K562 (cell line): Measurements from ENCODE around the gene MBNL1. TPM values are rescaled to one million over a fixed set of nuclear protein-coding genes. Genes with fewer than 3 reads are reported as not detected.
A peak's percentile ranks its signal among the peaks of the same experiment; 100 is the strongest.

Experiments used
- ATAC-seq: fragments of 200-7000 bp; cut with Tn5 transposase; 3 replicates; pipeline ENCODE4 v1.9.1; 2020; ENCODE audit warnings: moderate library complexity
- BruUV-seq: library from RNA; stranded (reverse); fragments of 400-500 nt; replicated peaks from 2 replicates; lab custom pipeline; 2021; lab: Mats Ljungman, UMichigan
- CTCF ChIA-PET: fragments of 300-600 bp; formaldehyde crosslinking; extraction: SDS; loops from one replicate; lab custom pipeline; 2021; ENCODE audit warnings: low intra/inter-chr PET ratio; lab: Yijun Ruan, JAX
- POLR2A ChIA-PET: fragments of 300-600, 350-650 bp; sonication (Branson Sonifier 250); formaldehyde crosslinking; extraction: SDS; loops from one replicate; lab custom pipeline; 2021; ENCODE audit warnings: antibody characterized with exemption, inconsistent platforms; lab: Yijun Ruan, JAX
- DNase-seq, 4 experiments: peaks; one replicate each; pipeline versions ENCODE4 v3.0.0 to v3.0.0-alpha.2; 2011 to 2018; ENCODE audit warnings: low spot score in 3 of 4, mixed read lengths in 3 of 4; ENCODE audit errors: extremely low read depth in 1 of 4
- FAIRE-seq: peaks from 2 replicates; lab custom pipeline; 2011; peaks lifted over from hg19 to GRCh38; lab: Jason Lieb, UNC
- H2AFZ ChIP-seq: 2 replicates; pipeline ENCODE4 v1.6.0; 2011; ENCODE audit warnings: low read depth, low read length, control low read depth, inconsistent platforms
- H3K27ac ChIP-seq: fragments of 200-600 bp; 3 replicates; pipeline ENCODE4 v1.8.0; 2011; ENCODE audit warnings: low read depth, mild to moderate bottlenecking, control low read depth, inconsistent platforms, low read length, moderate library complexity, mixed read lengths; ENCODE audit errors: extremely low read depth
- H3K27me3 ChIP-seq, 2 experiments: fragments of 300-600 bp in 1 of 2; 2 replicates in 1 of 2; 3 replicates in 1 of 2; pipeline versions ENCODE4 v1.6.0 to v1.8.0; 2011; ENCODE audit warnings: inconsistent platforms in 2 of 2, low read length in 2 of 2, mild to moderate bottlenecking in 1 of 2, mixed read lengths in 1 of 2, moderate library complexity in 1 of 2; ENCODE audit not compliant: control insufficient read depth in 2 of 2, insufficient read depth in 2 of 2
- H3K36me3 ChIP-seq: fragments of 300-600 bp; 3 replicates; pipeline ENCODE4 v1.8.0; 2011; ENCODE audit warnings: mild to moderate bottlenecking, low read length, inconsistent platforms; ENCODE audit not compliant: control insufficient read depth, insufficient read depth
- H3K4me1 ChIP-seq, 2 experiments: fragments of 200-600 bp in 1 of 2; replicated peaks in 1 of 2; 2 replicates in 1 of 2; 3 replicates in 1 of 2; pipeline versions ENCODE4 v1.5.1 to v1.8.0; 2011; ENCODE audit warnings: inconsistent platforms in 2 of 2, low read length in 2 of 2, mild to moderate bottlenecking in 1 of 2, mixed read lengths in 1 of 2, moderate library complexity in 1 of 2; ENCODE audit not compliant: control insufficient read depth in 2 of 2, insufficient read depth in 2 of 2
- H3K4me2 ChIP-seq: 2 replicates; pipeline ENCODE4 v1.6.1; 2011; ENCODE audit warnings: low read length, control low read depth, inconsistent platforms, mixed read lengths; ENCODE audit not compliant: insufficient read depth
- H3K4me3 ChIP-seq: fragments of 200-600 bp; sonication (generic), shearing (Covaris generic); 2 replicates; pipeline ENCODE4 v1.5.1; 2016; ENCODE audit warnings: control low read depth, inconsistent platforms
- H3K79me2 ChIP-seq: fragments of 200-600 bp; 3 replicates; pipeline ENCODE4 v1.8.0; 2011; ENCODE audit warnings: low read length, inconsistent platforms; ENCODE audit not compliant: control insufficient read depth, insufficient read depth
- H3K9ac ChIP-seq, 2 experiments: 2 replicates each; pipeline versions ENCODE4 v1.6.0 to v1.6.1; 2011; ENCODE audit warnings: low read depth in 2 of 2, low read length in 2 of 2, control low read depth in 1 of 2, inconsistent platforms in 1 of 2, mild to moderate bottlenecking in 1 of 2, mixed read lengths in 1 of 2; ENCODE audit not compliant: insufficient read depth in 1 of 2
- H3K9me1 ChIP-seq: one replicate; pipeline ENCODE4 v1.6.0; 2011; ENCODE audit warnings: inconsistent platforms, mild to moderate bottlenecking, low read length, moderate library complexity; ENCODE audit not compliant: control insufficient read depth, insufficient read depth
- H3K9me3 ChIP-seq: replicated peaks from 2 replicates; pipeline ENCODE4 v1.5.1; 2011; ENCODE audit warnings: low read depth, low read length, inconsistent platforms; ENCODE audit not compliant: control insufficient read depth, insufficient read depth
- H4K20me1 ChIP-seq: replicated peaks from 2 replicates; pipeline ENCODE4 v1.6.1; 2011; ENCODE audit warnings: low read length, inconsistent platforms, mixed read lengths; ENCODE audit not compliant: control insufficient read depth, insufficient read depth
- ATF1 ChIP-seq, 2 experiments: fragments of 450-650 bp in 1 of 2; IDR thresholded peaks; 2 replicates each; pipeline ENCODE4 v1.6.1; 2016; ENCODE audit warnings: missing compliant biosample characterization in 1 of 2, missing genetic modification characterization in 1 of 2
- CREM ChIP-seq: IDR thresholded peaks from 2 replicates; pipeline ENCODE4 v1.6.1; 2014; ENCODE audit warnings: antibody characterized with exemption, low read depth
- DDX20 ChIP-seq: fragments of 450-650 bp; IDR thresholded peaks from 2 replicates; pipeline ENCODE4 v1.6.1; 2016; ENCODE audit warnings: missing genetic modification characterization, low read depth, mild to moderate bottlenecking, missing compliant biosample characterization, moderate library complexity
- MBD2 ChIP-seq: sonication (generic); IDR thresholded peaks from 2 replicates; pipeline ENCODE4 v1.6.1; 2016; ENCODE audit warnings: low read depth, borderline replicate concordance
- MEF2A ChIP-seq: IDR thresholded peaks from 2 replicates; pipeline ENCODE4 v1.6.1; 2011; ENCODE audit warnings: low read depth, mild to moderate bottlenecking, low read length, moderate library complexity; ENCODE audit not compliant: control insufficient read depth
- SP2 ChIP-seq: IDR thresholded peaks from 2 replicates; pipeline ENCODE4 v1.6.1; 2011; ENCODE audit warnings: mild to moderate bottlenecking, low read depth, low read length, moderate library complexity; ENCODE audit not compliant: poor library complexity, severe bottlenecking; ENCODE audit errors: extremely low read depth
- TEAD4 ChIP-seq, 2 experiments: sonication (generic) in 1 of 2; formaldehyde crosslinking in 1 of 2; IDR thresholded peaks; 2 replicates each; pipeline versions ENCODE4 v1.6.1 to v1.8.0; 2012 to 2022; ENCODE audit warnings: borderline replicate concordance in 1 of 2, inconsistent platforms in 1 of 2, low read length in 1 of 2, mild to moderate bottlenecking in 1 of 2, missing genetic modification reagents in 1 of 2
- ZFP1 ChIP-seq: fragments of 450-650 bp; formaldehyde crosslinking; IDR thresholded peaks from 2 replicates; pipeline ENCODE4 v1.4.0; 2020; ENCODE audit warnings: mild to moderate bottlenecking, mixed read lengths
- ZNF12 ChIP-seq: sonication (generic); formaldehyde crosslinking; IDR thresholded peaks from 2 replicates; pipeline ENCODE4 v1.4.0; 2020; ENCODE audit warnings: mild to moderate bottlenecking, missing genetic modification reagents
- ZNF311 ChIP-seq: fragments of 250-450 bp; sonication (Bioruptor Pico); IDR thresholded peaks from 2 replicates; pipeline ENCODE4 v1.4.0; 2020; ENCODE audit warnings: mild to moderate bottlenecking, moderate library complexity
- ZNF316 ChIP-seq: fragments of 450-650 bp; IDR thresholded peaks from 2 replicates; pipeline ENCODE4 v1.6.1; 2016
- WGBS: fragments of 100-300 bp; shearing (Covaris generic); methylation state at CpG from one replicate; pipeline ENCODE4 v1.1.6; 2016; ENCODE audit warnings: low coverage, mixed read lengths; ENCODE audit not compliant: insufficient coverage; ENCODE audit errors: missing lambda C conversion rate; 5-methylcytosine and 5-hydroxymethylcytosine counted together
- in situ Hi-C: fragments of 300-500 bp; cut with MboI; formaldehyde crosslinking; loops from 4 replicates; pipeline ENCODE4 v1.15.0; 2018; ENCODE audit warnings: inconsistent platforms, mixed read lengths
- intact Hi-C: fragments of 100-400 bp; cut with micrococcal nuclease; formaldehyde crosslinking; loops from 2 replicates; pipeline ENCODE4 v1.14.2; 2022
- polyA plus RNA-seq, 8 experiments: library from polyadenylated mRNA; depleted of rRNA in 4 of 8; stranded (reverse) in 5 of 8; unstranded in 3 of 8; fragments of >200 nt; fragmentation: Nextera tagmentation in 2 of 8; fragmentation: Illumina TruSeq in 1 of 8; extraction: Ambion mirVana in 2 of 8; extraction: Trizol in 1 of 8; gene quantifications; 2 replicates each; pipeline versions ENCODE4 v1.2.1 to v1.2.3, GENCODE V29; 2011 to 2014; ENCODE audit warnings: inconsistent platforms in 1 of 8, missing spikeins in 1 of 8
- total RNA-seq, 7 experiments: library from RNA; depleted of rRNA in 6 of 7; stranded (reverse); fragments of >200 nt in 6 of 7; fragmentation: Illumina TruSeq in 2 of 7; extraction: Trizol in 2 of 7; gene quantifications; 2 replicates each; pipeline versions ENCODE4 v1.2.1 to v1.2.3, GENCODE V29; 2011 to 2021; ENCODE audit warnings: low replicate concordance in 1 of 7
- TF ChIP-seq, protein P1 (sequence below): fragments of 250-450 bp; sonication (Bioruptor Pico); IDR thresholded peaks from 2 replicates; pipeline ENCODE4 v1.4.0; 2020; ENCODE audit warnings: borderline replicate concordance
- TF ChIP-seq, protein P2 (sequence below): sonication (generic); formaldehyde crosslinking; IDR thresholded peaks from 2 replicates; pipeline ENCODE4 v1.8.1; 2023; ENCODE audit warnings: mild to moderate bottlenecking, missing genetic modification reagents
- TF ChIP-seq, protein P3 (sequence below): IDR thresholded peaks from 2 replicates; pipeline ENCODE4 v1.6.1; 2016; ENCODE audit warnings: missing genetic modification characterization, missing compliant biosample characterization

Gene MBNL1
- total and polyA plus RNA-seq, 9 of the 15 experiments (the other 6 are each of a cell fraction or from before 2014, with no cell fraction given), result 70.3 to 243 (median 220) TPM

DNA sequence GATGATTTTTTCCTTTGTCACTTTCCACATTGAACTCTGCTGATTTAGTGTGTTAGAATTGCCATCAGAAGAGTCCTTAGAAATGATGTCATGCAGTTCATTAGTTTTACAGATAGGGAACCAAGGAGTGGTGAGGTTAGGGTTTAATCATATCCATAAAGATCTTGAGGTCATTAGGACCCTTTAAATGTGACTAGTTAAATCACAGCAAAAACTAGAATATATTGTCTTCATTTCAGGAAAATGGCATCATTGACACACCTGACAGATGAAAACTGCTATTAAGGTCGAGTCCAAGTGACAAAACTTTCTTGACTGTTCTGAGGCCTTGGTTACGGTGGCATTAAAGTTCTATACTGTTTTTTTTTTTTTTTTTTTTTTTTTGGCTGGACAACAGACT is 50.5 kb downstream of the MBNL1 start (continued):
- TF ChIP-seq, protein P1, sequence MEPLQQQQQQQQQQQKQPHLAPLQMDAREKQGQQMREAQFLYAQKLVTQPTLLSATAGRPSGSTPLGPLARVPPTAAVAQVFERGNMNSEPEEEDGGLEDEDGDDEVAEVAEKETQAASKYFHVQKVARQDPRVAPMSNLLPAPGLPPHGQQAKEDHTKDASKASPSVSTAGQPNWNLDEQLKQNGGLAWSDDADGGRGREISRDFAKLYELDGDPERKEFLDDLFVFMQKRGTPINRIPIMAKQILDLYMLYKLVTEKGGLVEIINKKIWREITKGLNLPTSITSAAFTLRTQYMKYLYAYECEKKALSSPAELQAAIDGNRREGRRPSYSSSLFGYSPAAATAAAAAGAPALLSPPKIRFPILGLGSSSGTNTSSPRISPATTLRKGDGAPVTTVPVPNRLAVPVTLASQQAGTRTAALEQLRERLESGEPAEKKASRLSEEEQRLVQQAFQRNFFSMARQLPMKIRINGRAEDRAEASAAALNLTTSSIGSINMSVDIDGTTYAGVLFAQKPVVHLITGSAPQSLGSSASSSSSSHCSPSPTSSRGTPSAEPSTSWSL (CRISPR knock-in tag), result no peak
- no peak for TF ChIP-seq ATF1 (CRISPR knock-in tag; IDR thresholded peaks at IDR 0.05)
- peak; percentile 42 for TF ChIP-seq ATF1 (tag; IDR thresholded peaks at IDR 0.05)
- TF ChIP-seq, protein P2, sequence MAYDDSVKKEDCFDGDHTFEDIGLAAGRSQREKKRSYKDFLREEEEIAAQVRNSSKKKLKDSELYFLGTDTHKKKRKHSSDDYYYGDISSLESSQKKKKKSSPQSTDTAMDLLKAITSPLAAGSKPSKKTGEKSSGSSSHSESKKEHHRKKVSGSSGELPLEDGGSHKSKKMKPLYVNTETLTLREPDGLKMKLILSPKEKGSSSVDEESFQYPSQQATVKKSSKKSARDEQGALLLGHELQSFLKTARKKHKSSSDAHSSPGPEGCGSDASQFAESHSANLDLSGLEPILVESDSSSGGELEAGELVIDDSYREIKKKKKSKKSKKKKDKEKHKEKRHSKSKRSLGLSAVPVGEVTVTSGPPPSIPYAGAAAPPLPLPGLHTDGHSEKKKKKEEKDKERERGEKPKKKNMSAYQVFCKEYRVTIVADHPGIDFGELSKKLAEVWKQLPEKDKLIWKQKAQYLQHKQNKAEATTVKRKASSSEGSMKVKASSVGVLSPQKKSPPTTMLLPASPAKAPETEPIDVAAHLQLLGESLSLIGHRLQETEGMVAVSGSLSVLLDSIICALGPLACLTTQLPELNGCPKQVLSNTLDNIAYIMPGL (CRISPR knock-in tag), result no peak
- TF ChIP-seq CREM, result 0 out of 2 replicates have a peak, but pooled peaks have one; percentile 34
- TF ChIP-seq, all 486 proteins: peak for 15

DNA sequence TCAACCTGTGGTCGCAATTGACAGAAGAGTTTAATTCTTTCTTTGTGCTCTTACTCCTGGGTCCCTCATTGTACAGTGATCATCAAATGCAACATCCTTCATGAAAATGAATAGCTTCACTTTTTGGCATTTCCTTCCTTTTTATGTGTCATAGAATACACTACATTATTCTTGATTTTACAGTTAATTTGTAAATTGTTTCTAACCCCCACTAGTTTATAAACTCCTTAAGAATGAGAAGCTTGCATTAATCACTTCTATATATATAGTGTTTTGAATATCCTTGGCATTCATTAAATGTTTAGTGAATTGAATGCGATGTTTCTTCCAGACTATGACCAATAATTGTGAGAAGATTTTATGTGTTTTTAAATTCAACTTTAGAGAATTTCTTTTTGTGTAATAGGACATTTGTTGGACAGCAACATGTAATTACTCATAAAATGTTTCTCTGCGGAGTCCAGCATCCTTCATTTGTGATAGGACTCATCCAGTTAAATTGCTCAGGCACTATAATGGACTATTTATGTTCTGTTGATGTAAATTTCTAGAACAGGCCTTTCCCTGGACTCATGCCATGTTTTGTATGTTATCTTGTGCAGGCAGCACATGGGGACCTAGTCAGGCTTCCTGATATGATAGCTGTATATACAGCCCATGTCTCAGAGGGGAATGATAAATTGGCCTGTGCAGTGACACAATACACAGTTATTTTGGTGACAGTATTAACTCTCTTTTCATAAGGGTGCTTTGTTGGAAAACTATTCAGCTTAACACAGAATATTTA is 51.3 kb downstream of the MBNL1 start:
- Histone ChIP-seq H3K27me3 (no peaks in the 10 kb centered on the region), H3K9ac (peak overlapping the region in 1 of 2 experiments; percentile 40; a peak in 2 of 4 replicates), H3K4me3 (no peak overlapping the region), H3K9me3 (no peaks in the 10 kb centered on the region), H3K27ac (peak overlapping the region; percentile 70), H3K9me1 (no peaks in the 10 kb centered on the region), H4K20me1 (peaks cover under 1% of the 10 kb centered on the region; the same call in 1 of the 2 replicates), H3K4me1 (peaks cover 5 to 52% of the 10 kb centered on the region in 2 experiments; a peak in 3 of 5 replicates), H3K79me2 (peaks cover 100% of the 10 kb centered on the region), H3K36me3 (peaks cover 63% of the 10 kb centered on the region; the same call in 2 of the 3 replicates), H3K4me2 (no peak overlapping the region), H2AFZ (no peak overlapping the region)
- no TSS peak for BruUV-seq
- intact Hi-C loops (loop anchor here (1.0 to 10.0 kb wide), 3 partner anchors 48 to 125 kb away; no protein-coding TSS in a partner anchor), in situ Hi-C loops (no loop called here)
- WGBS, result 47% methylated on average over 3 of the region's 3 CpGs
- CTCF ChIA-PET, result no interaction called here
- peak; percentile 91 for FAIRE-seq
- POLR2A ChIA-PET, result interaction anchor here (0.6 to 2.5 kb wide), 5 partner anchors 10 to 132 kb away, joined by 3 to 16 read pairs (median 3); no protein-coding TSS in a partner anchor
- DNase-seq, result peak; percentile 61 to 96 (median 77)
- peak; percentile 86 for ATAC-seq
- TF ChIP-seq ZNF316 (no peak), ZFP1 (no peak), SP2 (no peak), ZNF311 (no peak), DDX20 (tag) (no peak), TEAD4 (IDR thresholded peaks at IDR 0.05; ENCODE audit: low read length) (peak; percentile 97), TEAD4 (CRISPR knock-in tag; IDR thresholded peaks at IDR 0.05; ENCODE audit: borderline replicate concordance) (no peak), MBD2 (peak; percentile 67; the same call in 1 of the 2 replicates), MEF2A (peak; percentile 83; the same call in 1 of the 2 replicates), ZNF12 (CRISPR knock-in tag) (no peak)
- TF ChIP-seq, protein P3, sequence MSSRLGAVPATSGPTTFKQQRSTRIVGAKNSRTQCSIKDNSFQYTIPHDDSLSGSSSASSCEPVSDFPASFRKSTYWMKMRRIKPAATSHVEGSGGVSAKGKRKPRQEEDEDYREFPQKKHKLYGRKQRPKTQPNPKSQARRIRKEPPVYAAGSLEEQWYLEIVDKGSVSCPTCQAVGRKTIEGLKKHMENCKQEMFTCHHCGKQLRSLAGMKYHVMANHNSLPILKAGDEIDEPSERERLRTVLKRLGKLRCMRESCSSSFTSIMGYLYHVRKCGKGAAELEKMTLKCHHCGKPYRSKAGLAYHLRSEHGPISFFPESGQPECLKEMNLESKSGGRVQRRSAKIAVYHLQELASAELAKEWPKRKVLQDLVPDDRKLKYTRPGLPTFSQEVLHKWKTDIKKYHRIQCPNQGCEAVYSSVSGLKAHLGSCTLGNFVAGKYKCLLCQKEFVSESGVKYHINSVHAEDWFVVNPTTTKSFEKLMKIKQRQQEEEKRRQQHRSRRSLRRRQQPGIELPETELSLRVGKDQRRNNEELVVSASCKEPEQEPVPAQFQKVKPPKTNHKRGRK (tag), result no peak
